ENCODE data around the gene JAZF1. TPM values are rescaled to one million over a fixed set of nuclear protein-coding genes. Genes with fewer than 3 reads are reported as not detected.

The JAZF1 gene
- total and polyA plus RNA-seq, 3 donors from 2014 or later, result 38.5 to 51.0 (median 46.4) TPM

GRCh38 chr7:27873981-27874957 is 306.3 kb downstream of the JAZF1 start:
- Histone ChIP-seq H3K4me3 (no peak overlapping the region), H3K9me3 (no peaks in the 10 kb centered on the region), H3K27ac (peak overlapping the region; percentile 3 to 8), H3K36me3 (ENCODE audit: low read depth, missing control alignments) (no peaks in the 10 kb centered on the region), H3K4me1 (peaks cover 39% of the 10 kb centered on the region), H3K27me3 (no peaks in the 10 kb centered on the region)
- intact Hi-C loops (cut with DNase I; ENCODE audit: low total_unique reads), result no loop called here
- peak; percentile 88 for DNase-seq
- WGBS, 2 donors, result 61 to 62% methylated on average over 13 of the region's 13 CpGs
- no peak for TF ChIP-seq CTCF (IDR thresholded peaks at IDR 0.05)
- TF ChIP-seq POLR2A (IDR thresholded peaks at IDR 0.05), result no peak

- intact Hi-C loops (cut with DNase I; ENCODE audit: low total_unique reads), result no loop called here
- no peak overlapping the region for H3K27ac ChIP-seq
- no peak for DNase-seq
- peaks cover 39% of the 10 kb centered on the region for H3K4me1 ChIP-seq
- 50 to 66% methylated on average over 17 of the region's 17 CpGs for WGBS, 2 donors
- H3K4me3 ChIP-seq, result no peak overlapping the region
- TF ChIP-seq POLR2A (IDR thresholded peaks at IDR 0.05), result no peak
- TF ChIP-seq CTCF (IDR thresholded peaks at IDR 0.05), result no peak
- no peaks in the 10 kb centered on the region for H3K36me3 ChIP-seq (ENCODE audit: low read depth, missing control alignments)
- H3K27me3 ChIP-seq, result no peaks in the 10 kb centered on the region
- no peaks in the 10 kb centered on the region for H3K9me3 ChIP-seq
Observed at GRCh38 chr7:27872356-27873275, 308.0 kb downstream of the JAZF1 start.

- H3K36me3 ChIP-seq (ENCODE audit: low read depth, missing control alignments), result no peaks in the 10 kb centered on the region
- no peaks in the 10 kb centered on the region for H3K9me3 ChIP-seq
- H3K27me3 ChIP-seq, result no peaks in the 10 kb centered on the region
- intact Hi-C loops (cut with DNase I; ENCODE audit: low total_unique reads), result no loop called here
- no peak for TF ChIP-seq CTCF (IDR thresholded peaks at IDR 0.05)
- no peak for TF ChIP-seq POLR2A (IDR thresholded peaks at IDR 0.05)
- H3K4me3 ChIP-seq, result no peak overlapping the region
- no peak for DNase-seq
- peaks cover 39% of the 10 kb centered on the region for H3K4me1 ChIP-seq
- 75 to 81% methylated on average over 6 of the region's 6 CpGs for WGBS, 2 donors
- H3K27ac ChIP-seq, result no peak overlapping the region
Observed at GRCh38 chr7:27871866-27872265, 308.7 kb downstream of the JAZF1 start.

DNA sequence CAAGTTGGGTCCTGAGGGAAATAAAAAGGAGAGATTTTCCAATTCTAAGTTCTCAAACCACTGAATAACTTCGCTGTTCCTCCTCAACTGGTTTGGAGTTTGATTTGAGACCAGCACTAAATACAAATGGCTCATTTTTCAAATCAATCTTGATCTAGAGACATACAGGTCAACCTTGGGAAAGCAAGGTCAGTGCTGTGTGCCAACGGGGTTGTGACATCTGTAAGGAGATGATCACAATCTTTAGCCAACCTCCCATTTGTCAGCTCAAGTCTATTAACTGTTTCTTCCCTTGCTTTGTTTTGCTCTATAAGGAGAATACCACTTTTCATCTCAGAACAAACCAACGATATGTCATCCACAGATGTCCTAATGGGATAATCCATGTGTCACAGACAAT is 309.5 kb downstream of the JAZF1 start:
- Histone ChIP-seq H3K27me3 (no peaks in the 10 kb centered on the region), H3K9me3 (no peaks in the 10 kb centered on the region), H3K36me3 (ENCODE audit: low read depth, missing control alignments) (no peaks in the 10 kb centered on the region), H3K27ac (peak overlapping the region in 1 of 2 donors; percentile 29), H3K4me3 (no peak overlapping the region), H3K4me1 (peaks cover 39% of the 10 kb centered on the region)
- no peak for DNase-seq
- TF ChIP-seq POLR2A (IDR thresholded peaks at IDR 0.05) (no peak), CTCF (IDR thresholded peaks at IDR 0.05) (no peak)
- 73 to 80% methylated on average over 3 of the region's 3 CpGs for WGBS, 2 donors
- intact Hi-C loops (cut with DNase I; ENCODE audit: low total_unique reads), result no loop called here

All from testis (tissue), 3 donors.